Measurements from ENCODE around the gene ROR1.

DNA sequence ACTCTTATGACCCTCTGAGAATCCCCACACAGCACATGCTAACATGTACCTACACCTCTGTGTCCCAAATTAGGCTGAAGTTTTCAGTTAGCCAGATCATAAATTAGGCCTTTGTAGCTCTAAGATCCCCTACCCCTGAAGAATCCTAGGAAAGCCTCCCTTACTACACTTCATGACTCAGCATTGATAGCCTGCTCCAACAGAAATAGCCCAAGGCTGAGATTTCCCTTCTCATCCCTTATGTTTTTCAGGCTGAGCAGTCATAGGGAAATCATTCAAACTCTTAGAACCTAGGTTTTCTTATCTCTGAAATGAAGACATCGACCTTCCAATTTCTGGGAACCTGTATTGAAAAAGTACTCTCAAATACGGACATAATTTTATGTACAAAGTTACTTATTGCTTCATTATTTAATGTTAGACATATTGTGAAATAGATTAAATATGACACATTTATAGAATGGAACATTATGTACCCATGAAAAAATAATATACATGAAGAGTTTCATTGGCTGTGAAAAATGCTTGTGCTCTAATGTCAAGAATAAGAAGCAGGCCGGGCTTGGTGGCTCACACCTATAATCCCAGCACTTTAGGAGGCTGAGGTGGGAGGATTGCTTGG, 307.2 kb downstream of the ROR1 start:
- TF ChIP-seq, protein P1, sequence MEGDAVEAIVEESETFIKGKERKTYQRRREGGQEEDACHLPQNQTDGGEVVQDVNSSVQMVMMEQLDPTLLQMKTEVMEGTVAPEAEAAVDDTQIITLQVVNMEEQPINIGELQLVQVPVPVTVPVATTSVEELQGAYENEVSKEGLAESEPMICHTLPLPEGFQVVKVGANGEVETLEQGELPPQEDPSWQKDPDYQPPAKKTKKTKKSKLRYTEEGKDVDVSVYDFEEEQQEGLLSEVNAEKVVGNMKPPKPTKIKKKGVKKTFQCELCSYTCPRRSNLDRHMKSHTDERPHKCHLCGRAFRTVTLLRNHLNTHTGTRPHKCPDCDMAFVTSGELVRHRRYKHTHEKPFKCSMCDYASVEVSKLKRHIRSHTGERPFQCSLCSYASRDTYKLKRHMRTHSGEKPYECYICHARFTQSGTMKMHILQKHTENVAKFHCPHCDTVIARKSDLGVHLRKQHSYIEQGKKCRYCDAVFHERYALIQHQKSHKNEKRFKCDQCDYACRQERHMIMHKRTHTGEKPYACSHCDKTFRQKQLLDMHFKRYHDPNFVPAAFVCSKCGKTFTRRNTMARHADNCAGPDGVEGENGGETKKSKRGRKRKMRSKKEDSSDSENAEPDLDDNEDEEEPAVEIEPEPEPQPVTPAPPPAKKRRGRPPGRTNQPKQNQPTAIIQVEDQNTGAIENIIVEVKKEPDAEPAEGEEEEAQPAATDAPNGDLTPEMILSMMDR (conservative IDR thresholded peaks at IDR 0.05): no peak
- no peak for TF ChIP-seq EZH2 (IDR thresholded peaks at IDR 0.05; ENCODE audit: low read depth)
